Measurements from ENCODE around the gene TTBK1. TPM values are rescaled to one million over a fixed set of nuclear protein-coding genes. Genes with fewer than 3 reads are reported as not detected.

Gene TTBK1
- total and polyA plus RNA-seq, 2 of the 4 experiments (the other 2 are of a cell fraction): 0.02 TPM; not detected in 1

- no peak overlapping the region for H2BK20ac ChIP-seq (ENCODE audit: low read depth, low read length)
- H3K27me3 ChIP-seq (ENCODE audit: control insufficient read depth, insufficient read depth, low read length): peaks cover 80% of the 10 kb centered on the region
- no peaks in the 10 kb centered on the region for H3K36me3 ChIP-seq (ENCODE audit: control insufficient read depth, insufficient read depth, low read length)
- H2AFZ ChIP-seq (replicated peaks; ENCODE audit: low read length, poor library complexity): peak overlapping the region; percentile 95
- no peak overlapping the region for H3K14ac ChIP-seq (replicated peaks; ENCODE audit: low read depth, low read length)
- H4K8ac ChIP-seq (ENCODE audit: low read depth in 2 of 2, low read length in 2 of 2): no peak overlapping the region
- H3K4me2 ChIP-seq (ENCODE audit: low read depth, low read length): peak overlapping the region; percentile 93
- WGBS, 2 experiments (ENCODE audit: extremely low coverage in 2 of 2, insufficient read length in 1 of 2): 10% methylated on average over 9 of the region's 46 CpGs; no CpG with 5 or more reads in 1 of the 2 experiments
- H4K20me1 ChIP-seq (ENCODE audit: insufficient read depth, low read length): no peaks in the 10 kb centered on the region
- peak overlapping the region; percentile 69 for H2AK9ac ChIP-seq (replicated peaks; ENCODE audit: low read depth, low read length, poor library complexity)
- H3K23ac ChIP-seq (ENCODE audit: low read depth, low read length): no peak overlapping the region
- H2BK5ac ChIP-seq (ENCODE audit: low read depth, low read length, poor library complexity, severe bottlenecking): no peak overlapping the region
- no peak overlapping the region for H4K5ac ChIP-seq (ENCODE audit: low read depth, low read length)
- no peak overlapping the region for H3K27ac ChIP-seq (ENCODE audit: insufficient read depth, low read length)
- no TSS peak for BruUV-seq (replicated peaks)
- no peaks in the 10 kb centered on the region; the same call in 1 of the 2 replicates for H3K4me1 ChIP-seq (ENCODE audit: control insufficient read depth, insufficient read depth, low read length)
- H2AK5ac ChIP-seq (ENCODE audit: low read depth, low read length): no peak overlapping the region
- H2BK120ac ChIP-seq (ENCODE audit: low read depth, low read length): no peak overlapping the region
- ChIA-PET POLR2A (ENCODE audit: unreplicated experiment) (no interaction called here), CTCF (no interaction called here)
- no peak overlapping the region for H3K9ac ChIP-seq (ENCODE audit: low read depth, low read length)
- H3K9me1 ChIP-seq (ENCODE audit: insufficient read depth, low read length): 0 out of 2 replicates have a peak, but pooled peaks cover 4% of the 10 kb centered on the region
- intact Hi-C loops (cut with micrococcal nuclease) (no loop called here), dilution Hi-C loops (cut with HindIII; ENCODE audit: low sequenced_read_pairs, unreplicated experiment) (no loop called here), in situ Hi-C loops (cut with MboI; ENCODE audit: low sequenced_read_pairs) (no loop called here)
- no peaks in the 10 kb centered on the region for H3K9me3 ChIP-seq (ENCODE audit: control insufficient read depth, insufficient read depth, low read length)
- H3K4me3 ChIP-seq (ENCODE audit: insufficient read depth, low read depth, low read length): peak overlapping the region; percentile 36
- ATAC-seq (ENCODE audit: low read depth) (peak; percentile 97), DNase-seq (peak; percentile 13)
- no peaks in the 10 kb centered on the region for H3K79me1 ChIP-seq (ENCODE audit: low read depth in 1 of 2, low read length in 2 of 2)
- H3K56ac ChIP-seq (ENCODE audit: extremely low read depth, insufficient read depth, low read length): no peak overlapping the region
- no peak overlapping the region for H3K18ac ChIP-seq (ENCODE audit: low read depth, low read length)
- no peak overlapping the region for H2BK15ac ChIP-seq (ENCODE audit: low read depth, low read length)
- no peak overlapping the region for H4K91ac ChIP-seq (ENCODE audit: insufficient read depth, low read depth, low read length)
- H3K4ac ChIP-seq (ENCODE audit: low read depth, low read length): no peak overlapping the region
- no peak for TF ChIP-seq CTCF (conservative IDR thresholded peaks at IDR 0.05; ENCODE audit: low read depth, low read length)
- TF ChIP-seq RAD21 (IDR thresholded peaks at IDR 0.05; ENCODE audit: low read length): no peak
- TF ChIP-seq CEBPB (IDR thresholded peaks at IDR 0.05; ENCODE audit: low read depth, low read length): no peak
- TF ChIP-seq NFE2L2 (IDR thresholded peaks at IDR 0.05; ENCODE audit: low read depth, low read length): no peak
- no peak for TF ChIP-seq MXI1 (IDR thresholded peaks at IDR 0.05; ENCODE audit: borderline replicate concordance, low read depth, low read length)
- no peak for TF ChIP-seq FOS (IDR thresholded peaks at IDR 0.05; ENCODE audit: low read depth, low read length)
- TF ChIP-seq POLR2A (IDR thresholded peaks at IDR 0.05; ENCODE audit: low read depth, low read length): no peak
- no peak for TF ChIP-seq CHD1 (IDR thresholded peaks at IDR 0.05; ENCODE audit: low read depth, low read length)
- no peak for TF ChIP-seq RFX5 (IDR thresholded peaks at IDR 0.05; ENCODE audit: low read depth, low read length)
- TF ChIP-seq SMC3 (IDR thresholded peaks at IDR 0.05; ENCODE audit: low read depth, low read length): no peak
- no peak for TF ChIP-seq ELK1 (IDR thresholded peaks at IDR 0.05; ENCODE audit: borderline replicate concordance, low read depth, low read length)
- no peak for TF ChIP-seq MAZ (IDR thresholded peaks at IDR 0.05; ENCODE audit: borderline replicate concordance, low read depth, low read length)
- no peak for TF ChIP-seq USF2 (IDR thresholded peaks at IDR 0.05; ENCODE audit: low read depth, low read length)
- TF ChIP-seq RCOR1 (IDR thresholded peaks at IDR 0.05; ENCODE audit: insufficient replicate concordance, low read length): no peak
- no peak for TF ChIP-seq BHLHE40 (IDR thresholded peaks at IDR 0.05; ENCODE audit: low read depth, low read length)
Measured at GRCh38 chr6:43247114-43247999, 4.1 kb downstream of the TTBK1 start.
